22Rv1 (cell line): ENCODE data around the gene PCSK2.

ENCODE experiments used
- H3K27ac ChIP-seq: fragments of 450-650 bp; 2 replicates; pipeline ENCODE4 v1.5.1; 2017
- ZFX ChIP-seq: fragments of 450-650 bp; IDR thresholded peaks from 2 replicates; pipeline ENCODE4 v1.6.1; 2017; ENCODE audit warnings: antibody characterized with exemption, borderline replicate concordance
- TF ChIP-seq, protein P1 (sequence below): fragments of 450-650 bp; IDR thresholded peaks from 2 replicates; pipeline ENCODE4 v1.5.1; 2017; ENCODE audit warnings: mild to moderate bottlenecking

Gene PCSK2

DNA sequence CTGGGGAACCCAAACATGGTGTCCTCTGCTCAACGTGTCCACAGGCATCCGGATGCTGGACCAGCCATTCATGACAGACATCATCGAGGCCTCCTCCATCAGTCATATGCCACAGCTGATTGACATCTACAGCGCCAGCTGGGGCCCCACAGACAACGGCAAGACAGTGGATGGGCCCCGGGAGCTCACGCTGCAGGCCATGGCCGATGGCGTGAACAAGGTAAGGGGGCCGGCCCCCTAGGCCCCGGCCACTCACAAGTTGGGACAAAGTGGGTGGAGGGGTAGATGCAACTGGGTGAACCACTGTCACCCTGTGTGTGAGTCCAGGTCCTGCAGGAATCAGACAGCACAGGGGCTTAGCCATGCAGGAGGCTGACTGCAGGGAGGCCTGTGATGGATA lies 209.8 kb downstream of the PCSK2 start:
- TF ChIP-seq, protein P1, sequence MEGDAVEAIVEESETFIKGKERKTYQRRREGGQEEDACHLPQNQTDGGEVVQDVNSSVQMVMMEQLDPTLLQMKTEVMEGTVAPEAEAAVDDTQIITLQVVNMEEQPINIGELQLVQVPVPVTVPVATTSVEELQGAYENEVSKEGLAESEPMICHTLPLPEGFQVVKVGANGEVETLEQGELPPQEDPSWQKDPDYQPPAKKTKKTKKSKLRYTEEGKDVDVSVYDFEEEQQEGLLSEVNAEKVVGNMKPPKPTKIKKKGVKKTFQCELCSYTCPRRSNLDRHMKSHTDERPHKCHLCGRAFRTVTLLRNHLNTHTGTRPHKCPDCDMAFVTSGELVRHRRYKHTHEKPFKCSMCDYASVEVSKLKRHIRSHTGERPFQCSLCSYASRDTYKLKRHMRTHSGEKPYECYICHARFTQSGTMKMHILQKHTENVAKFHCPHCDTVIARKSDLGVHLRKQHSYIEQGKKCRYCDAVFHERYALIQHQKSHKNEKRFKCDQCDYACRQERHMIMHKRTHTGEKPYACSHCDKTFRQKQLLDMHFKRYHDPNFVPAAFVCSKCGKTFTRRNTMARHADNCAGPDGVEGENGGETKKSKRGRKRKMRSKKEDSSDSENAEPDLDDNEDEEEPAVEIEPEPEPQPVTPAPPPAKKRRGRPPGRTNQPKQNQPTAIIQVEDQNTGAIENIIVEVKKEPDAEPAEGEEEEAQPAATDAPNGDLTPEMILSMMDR, result no peak
- TF ChIP-seq ZFX, result no peak
- H3K27ac ChIP-seq, result no peak overlapping the region

- TF ChIP-seq, protein P1, result no peak
- no peak for TF ChIP-seq ZFX
- no peak overlapping the region for H3K27ac ChIP-seq
Measured at GRCh38 chr20:17437251-17437650, 210.4 kb downstream of the PCSK2 start.

- no peak overlapping the region for H3K27ac ChIP-seq
- TF ChIP-seq, protein P1, result no peak
- no peak for TF ChIP-seq ZFX
Measured at GRCh38 chr20:17438436-17439039, 211.7 kb downstream of the PCSK2 start.

GRCh38 chr20:17439616-17440296 lies 212.9 kb downstream of the PCSK2 start:
- no peak overlapping the region for H3K27ac ChIP-seq
- TF ChIP-seq, protein P1, result no peak
- no peak for TF ChIP-seq ZFX

DNA sequence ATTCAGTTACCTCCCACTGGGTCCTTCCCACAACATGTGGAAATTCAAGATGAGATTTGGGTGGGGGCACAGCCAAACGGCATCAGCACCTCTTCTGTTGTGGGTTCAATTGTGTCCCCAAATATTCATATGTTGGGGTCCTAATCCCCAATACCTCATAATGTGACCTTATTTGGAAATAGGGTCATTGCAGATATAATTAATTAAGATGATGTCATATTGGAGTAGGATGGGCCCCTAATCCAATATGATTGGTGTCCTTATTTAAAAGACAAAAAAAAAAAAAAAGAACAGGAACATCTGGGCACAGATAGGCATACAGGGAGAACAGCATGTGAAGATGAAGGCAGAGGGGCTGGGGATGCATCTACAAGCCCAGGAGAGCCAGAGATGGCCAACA lies 214.9 kb downstream of the PCSK2 start:
- no peak overlapping the region for H3K27ac ChIP-seq
- no peak for TF ChIP-seq ZFX
- TF ChIP-seq, protein P1, result no peak

GRCh38 chr20:17442588-17442987 lies 215.7 kb downstream of the PCSK2 start:
- no peak for TF ChIP-seq ZFX
- TF ChIP-seq, protein P1, result peak; percentile 43
- H3K27ac ChIP-seq, result no peak overlapping the region

DNA sequence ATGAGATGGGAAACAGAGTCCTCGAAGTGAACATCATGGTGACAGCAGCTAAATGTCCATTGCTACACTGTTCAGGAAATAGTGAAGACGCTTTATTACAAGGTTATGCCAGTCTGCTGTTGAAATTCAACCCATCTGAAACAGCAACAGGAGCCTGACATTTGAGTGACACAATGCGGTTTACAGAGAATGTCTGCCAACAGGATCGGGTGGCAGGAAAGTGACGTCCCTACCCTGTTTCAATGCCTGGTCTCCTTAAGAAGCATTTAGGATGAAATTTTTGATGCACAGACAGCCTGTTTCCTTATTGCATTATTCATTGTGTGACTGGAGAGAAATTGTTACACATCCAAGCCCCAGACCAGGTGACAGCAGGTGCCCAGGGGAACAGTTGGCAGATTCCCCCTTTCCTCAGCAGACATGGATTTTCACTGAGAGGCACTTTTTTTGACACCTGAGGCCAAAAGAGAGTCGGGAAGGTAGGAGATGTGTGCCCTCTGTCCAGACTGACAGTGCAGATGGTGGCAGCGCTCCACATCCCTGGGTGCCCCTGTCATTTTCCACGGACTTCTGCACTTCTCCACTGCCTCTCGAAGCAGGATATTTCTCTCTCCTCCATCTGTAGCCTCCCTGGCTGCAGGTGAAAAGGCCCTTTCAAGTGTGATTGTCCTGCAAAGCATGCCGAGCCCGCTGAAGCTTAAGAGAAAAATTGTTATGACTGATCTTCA lies 216.5 kb downstream of the PCSK2 start:
- H3K27ac ChIP-seq, result no peak overlapping the region
- TF ChIP-seq, protein P1, result no peak
- TF ChIP-seq ZFX, result no peak
